K562 (cell line): ENCODE results near the gene MOSPD3. TPM values are rescaled to one million over a fixed set of nuclear protein-coding genes. Genes with fewer than 3 reads are reported as not detected.

Experiments used
- ATAC-seq: fragments of 200-7000 bp; cut with Tn5 transposase; 3 replicates; pipeline ENCODE4 v1.9.1; 2020; ENCODE audit warnings: moderate library complexity
- BruUV-seq: library from RNA; stranded (reverse); fragments of 400-500 nt; replicated peaks from 2 replicates; lab custom pipeline; 2021; lab: Mats Ljungman, UMichigan
- CTCF ChIA-PET: fragments of 300-600 bp; formaldehyde crosslinking; extraction: SDS; loops from one replicate; lab custom pipeline; 2021; ENCODE audit warnings: low intra/inter-chr PET ratio; lab: Yijun Ruan, JAX
- POLR2A ChIA-PET: fragments of 300-600, 350-650 bp; sonication (Branson Sonifier 250); formaldehyde crosslinking; extraction: SDS; loops from one replicate; lab custom pipeline; 2021; ENCODE audit warnings: antibody characterized with exemption, inconsistent platforms; lab: Yijun Ruan, JAX
- DNase-seq, 4 experiments: peaks; one replicate each; pipeline versions ENCODE4 v3.0.0 to v3.0.0-alpha.2; 2011 to 2018; ENCODE audit warnings: low spot score in 3 of 4, mixed read lengths in 3 of 4; ENCODE audit errors: extremely low read depth in 1 of 4
- FAIRE-seq: peaks from 2 replicates; lab custom pipeline; 2011; peaks lifted over from hg19 to GRCh38; lab: Jason Lieb, UNC
- H2AFZ ChIP-seq: 2 replicates; pipeline ENCODE4 v1.6.0; 2011; ENCODE audit warnings: low read depth, low read length, control low read depth, inconsistent platforms
- H3K27ac ChIP-seq: fragments of 200-600 bp; 3 replicates; pipeline ENCODE4 v1.8.0; 2011; ENCODE audit warnings: low read depth, mild to moderate bottlenecking, control low read depth, inconsistent platforms, low read length, moderate library complexity, mixed read lengths; ENCODE audit errors: extremely low read depth
- H3K27me3 ChIP-seq, 2 experiments: fragments of 300-600 bp in 1 of 2; 2 replicates in 1 of 2; 3 replicates in 1 of 2; pipeline versions ENCODE4 v1.6.0 to v1.8.0; 2011; ENCODE audit warnings: inconsistent platforms in 2 of 2, low read length in 2 of 2, mild to moderate bottlenecking in 1 of 2, mixed read lengths in 1 of 2, moderate library complexity in 1 of 2; ENCODE audit not compliant: control insufficient read depth in 2 of 2, insufficient read depth in 2 of 2
- H3K36me3 ChIP-seq: fragments of 300-600 bp; 3 replicates; pipeline ENCODE4 v1.8.0; 2011; ENCODE audit warnings: mild to moderate bottlenecking, low read length, inconsistent platforms; ENCODE audit not compliant: control insufficient read depth, insufficient read depth
- H3K4me1 ChIP-seq, 2 experiments: fragments of 200-600 bp in 1 of 2; replicated peaks in 1 of 2; 2 replicates in 1 of 2; 3 replicates in 1 of 2; pipeline versions ENCODE4 v1.5.1 to v1.8.0; 2011; ENCODE audit warnings: inconsistent platforms in 2 of 2, low read length in 2 of 2, mild to moderate bottlenecking in 1 of 2, mixed read lengths in 1 of 2, moderate library complexity in 1 of 2; ENCODE audit not compliant: control insufficient read depth in 2 of 2, insufficient read depth in 2 of 2
- H3K4me2 ChIP-seq: 2 replicates; pipeline ENCODE4 v1.6.1; 2011; ENCODE audit warnings: low read length, control low read depth, inconsistent platforms, mixed read lengths; ENCODE audit not compliant: insufficient read depth
- H3K4me3 ChIP-seq: fragments of 200-600 bp; sonication (generic), shearing (Covaris generic); 2 replicates; pipeline ENCODE4 v1.5.1; 2016; ENCODE audit warnings: control low read depth, inconsistent platforms
- H3K79me2 ChIP-seq: fragments of 200-600 bp; 3 replicates; pipeline ENCODE4 v1.8.0; 2011; ENCODE audit warnings: low read length, inconsistent platforms; ENCODE audit not compliant: control insufficient read depth, insufficient read depth
- H3K9ac ChIP-seq, 2 experiments: 2 replicates each; pipeline versions ENCODE4 v1.6.0 to v1.6.1; 2011; ENCODE audit warnings: low read depth in 2 of 2, low read length in 2 of 2, control low read depth in 1 of 2, inconsistent platforms in 1 of 2, mild to moderate bottlenecking in 1 of 2, mixed read lengths in 1 of 2; ENCODE audit not compliant: insufficient read depth in 1 of 2
- H3K9me1 ChIP-seq: one replicate; pipeline ENCODE4 v1.6.0; 2011; ENCODE audit warnings: inconsistent platforms, mild to moderate bottlenecking, low read length, moderate library complexity; ENCODE audit not compliant: control insufficient read depth, insufficient read depth
- H3K9me3 ChIP-seq: replicated peaks from 2 replicates; pipeline ENCODE4 v1.5.1; 2011; ENCODE audit warnings: low read depth, low read length, inconsistent platforms; ENCODE audit not compliant: control insufficient read depth, insufficient read depth
- H4K20me1 ChIP-seq: replicated peaks from 2 replicates; pipeline ENCODE4 v1.6.1; 2011; ENCODE audit warnings: low read length, inconsistent platforms, mixed read lengths; ENCODE audit not compliant: control insufficient read depth, insufficient read depth
- CREBBP ChIP-seq: IDR thresholded peaks from one replicate; pipeline ENCODE4 v1.6.1; 2012; ENCODE audit warnings: low read depth, mild to moderate bottlenecking, control low read depth, inconsistent platforms, low read length
- E2F6 ChIP-seq, 2 experiments: IDR thresholded peaks; 2 replicates each; pipeline ENCODE4 v1.6.1; 2011; ENCODE audit warnings: borderline replicate concordance in 1 of 2, control low read depth in 1 of 2, low read depth in 1 of 2, low read length in 1 of 2, mild to moderate bottlenecking in 1 of 2, mixed read lengths in 1 of 2, moderate library complexity in 1 of 2; ENCODE audit not compliant: insufficient read depth in 1 of 2, insufficient read length in 1 of 2, poor library complexity in 1 of 2, severe bottlenecking in 1 of 2; ENCODE audit errors: extremely low read depth in 1 of 2
- GABPB1 ChIP-seq: sonication (generic); formaldehyde crosslinking; IDR thresholded peaks from 2 replicates; pipeline ENCODE4 v1.8.0; 2022; ENCODE audit warnings: mild to moderate bottlenecking, missing genetic modification reagents
- KDM5B ChIP-seq: fragments of 200-600 bp; sonication (generic); IDR thresholded peaks from 2 replicates; pipeline ENCODE4 v1.6.1; 2012; ENCODE audit warnings: low read depth, mild to moderate bottlenecking, moderate library complexity, low read length, control low read depth, inconsistent platforms; ENCODE audit not compliant: insufficient replicate concordance
- MYC ChIP-seq, 2 experiments: fragments of 250-450 bp in 1 of 2; sonication (Bioruptor Pico) in 1 of 2; IDR thresholded peaks; 2 replicates each; pipeline versions ENCODE4 v1.5.1 to v1.6.1; 2012 to 2021; ENCODE audit warnings: low read depth in 2 of 2, borderline replicate concordance in 1 of 2, improper control_type of control experiment in 1 of 2, low read length in 1 of 2, mild to moderate bottlenecking in 1 of 2, moderate library complexity in 1 of 2
- PCBP1 ChIP-seq: fragments of 200-400 bp; formaldehyde crosslinking; IDR thresholded peaks from 2 replicates; pipeline ENCODE4 v1.6.1; 2018; ENCODE audit warnings: mild to moderate bottlenecking, low read depth, low read length; ENCODE audit not compliant: poor library complexity, severe bottlenecking
- PTTG1 ChIP-seq: fragments of 450-650 bp; IDR thresholded peaks from 2 replicates; pipeline ENCODE4 v1.6.1; 2016; ENCODE audit warnings: low read depth, mild to moderate bottlenecking, missing genetic modification characterization, missing compliant biosample characterization
- ZBTB7A ChIP-seq: IDR thresholded peaks from 2 replicates; pipeline ENCODE4 v1.6.1; 2011; ENCODE audit warnings: low read depth, mild to moderate bottlenecking, low read length, moderate library complexity, borderline replicate concordance; ENCODE audit not compliant: control insufficient read depth
- ZFPM2 ChIP-seq: fragments of 250-450 bp; sonication (Bioruptor Pico); IDR thresholded peaks from 2 replicates; pipeline ENCODE4 v1.5.1; 2022; ENCODE audit warnings: mild to moderate bottlenecking
- ZNF121 ChIP-seq: sonication (generic); formaldehyde crosslinking; conservative IDR thresholded peaks from 2 replicates; pipeline ENCODE4 v1.8.0; 2022; ENCODE audit warnings: missing genetic modification reagents
- ZNF212 ChIP-seq: fragments of 450-650 bp; formaldehyde crosslinking; IDR thresholded peaks from 2 replicates; pipeline ENCODE4 v1.4.0; 2020; ENCODE audit warnings: mild to moderate bottlenecking
- ZNF263 ChIP-seq: sonication (generic); formaldehyde crosslinking; IDR thresholded peaks from 2 replicates; pipeline ENCODE4 v1.8.0; 2022; ENCODE audit warnings: mild to moderate bottlenecking, missing genetic modification reagents, borderline replicate concordance
- WGBS: fragments of 100-300 bp; shearing (Covaris generic); methylation state at CpG from one replicate; pipeline ENCODE4 v1.1.6; 2016; ENCODE audit warnings: low coverage, mixed read lengths; ENCODE audit not compliant: insufficient coverage; ENCODE audit errors: missing lambda C conversion rate; 5-methylcytosine and 5-hydroxymethylcytosine counted together
- in situ Hi-C: fragments of 300-500 bp; cut with MboI; formaldehyde crosslinking; loops from 4 replicates; pipeline ENCODE4 v1.15.0; 2018; ENCODE audit warnings: inconsistent platforms, mixed read lengths
- intact Hi-C: fragments of 100-400 bp; cut with micrococcal nuclease; formaldehyde crosslinking; loops from 2 replicates; pipeline ENCODE4 v1.14.2; 2022
- polyA plus RNA-seq, 8 experiments: library from polyadenylated mRNA; depleted of rRNA in 4 of 8; stranded (reverse) in 5 of 8; unstranded in 3 of 8; fragments of >200 nt; fragmentation: Nextera tagmentation in 2 of 8; fragmentation: Illumina TruSeq in 1 of 8; extraction: Ambion mirVana in 2 of 8; extraction: Trizol in 1 of 8; gene quantifications; 2 replicates each; pipeline versions ENCODE4 v1.2.1 to v1.2.3, GENCODE V29; 2011 to 2014; ENCODE audit warnings: inconsistent platforms in 1 of 8, missing spikeins in 1 of 8
- total RNA-seq, 7 experiments: library from RNA; depleted of rRNA in 6 of 7; stranded (reverse); fragments of >200 nt in 6 of 7; fragmentation: Illumina TruSeq in 2 of 7; extraction: Trizol in 2 of 7; gene quantifications; 2 replicates each; pipeline versions ENCODE4 v1.2.1 to v1.2.3, GENCODE V29; 2011 to 2021; ENCODE audit warnings: low replicate concordance in 1 of 7

The MOSPD3 gene
- total and polyA plus RNA-seq, 9 of the 15 experiments (the other 6 are each of a cell fraction or from before 2014, with no cell fraction given): 1.4 to 32.1 (median 7.3) TPM

- peaks cover 5% of the 10 kb centered on the region; the same call in 1 of the 3 replicates for H3K79me2 ChIP-seq
- ChIA-PET POLR2A (no interaction called here), CTCF (no interaction called here)
- no peak for FAIRE-seq
- BruUV-seq: no TSS peak
- TF ChIP-seq PTTG1 (tag): no peak
- no peak for TF ChIP-seq ZNF212 (CRISPR knock-in tag)
- no peaks in the 10 kb centered on the region for H3K9me3 ChIP-seq
- H3K4me2 ChIP-seq: no peak overlapping the region
- H4K20me1 ChIP-seq: no peaks in the 10 kb centered on the region
- 68% methylated on average over 9 of the region's 9 CpGs for WGBS
- peaks cover 31 to 57% of the 10 kb centered on the region in 2 experiments for H3K4me1 ChIP-seq
- no peak for ATAC-seq
- no peak overlapping the region for H2AFZ ChIP-seq
- H3K4me3 ChIP-seq: no peak overlapping the region
- no peak for DNase-seq
- in situ Hi-C loops: no loop called here
- intact Hi-C loops: no loop called here
- H3K9me1 ChIP-seq: peaks cover 5% of the 10 kb centered on the region
- no peaks in the 10 kb centered on the region for H3K36me3 ChIP-seq
- H3K27ac ChIP-seq: no peak overlapping the region
- no peaks in the 10 kb centered on the region for H3K27me3 ChIP-seq
- no peak overlapping the region for H3K9ac ChIP-seq
These were observed 11.7 kb upstream of the MOSPD3 start for GRCh38 chr7:100600730-100601038.

GRCh38 chr7:100602889-100603725 lies 9.2 kb upstream of the MOSPD3 start:
- Histone ChIP-seq H3K9me3 (no peaks in the 10 kb centered on the region), H3K27me3 (no peaks in the 10 kb centered on the region), H3K79me2 (peaks cover 5% of the 10 kb centered on the region; the same call in 1 of the 3 replicates), H4K20me1 (no peaks in the 10 kb centered on the region), H3K9me1 (peaks cover 5% of the 10 kb centered on the region), H3K4me1 (peaks cover 35 to 65% of the 10 kb centered on the region in 2 experiments), H3K4me2 (peak overlapping the region; percentile 89), H3K36me3 (no peaks in the 10 kb centered on the region), H3K27ac (peak overlapping the region; percentile 54; the same call in 2 of the 3 replicates), H3K9ac (peak overlapping the region; percentile 23 to 89; a peak in 1 of 4 replicates), H2AFZ (peak overlapping the region; percentile 95), H3K4me3 (peak overlapping the region; percentile 58)
- DNase-seq (peak; percentile 58 to 74 (median 63)), ATAC-seq (0 out of 3 replicates have a peak, but pooled peaks have one; percentile 3), FAIRE-seq (no peak)
- in situ Hi-C loops (no loop called here), intact Hi-C loops (no loop called here)
- ChIA-PET CTCF (no interaction called here), POLR2A (interaction anchor here (0.6 to 1.6 kb wide), 8 partner anchors 9 to 117 kb away, joined by 3 to 7 read pairs (median 3); partner anchors contain the start of genes EPO, FBXO24, LRCH4 and MOSPD3)
- no TSS peak for BruUV-seq
- 21% methylated on average over 14 of the region's 21 CpGs for WGBS
- TF ChIP-seq MYC (IDR thresholded peaks at IDR 0.05; ENCODE audit: low read depth, low read length) (0 out of 2 replicates have a peak, but pooled peaks have one; percentile 36), MYC (CRISPR knock-in tag; IDR thresholded peaks at IDR 0.05; ENCODE audit: borderline replicate concordance, low read depth) (no peak), GABPB1 (no peak), CREBBP (no peak), ZNF263 (CRISPR knock-in tag) (peak; percentile 23; the same call in 1 of the 2 replicates), KDM5B (peak; percentile 28), ZBTB7A (0 out of 2 replicates have a peak, but pooled peaks have one; percentile 23), PCBP1 (no peak), ZNF121 (CRISPR knock-in tag) (no peak), ZFPM2 (CRISPR knock-in tag) (no peak), E2F6 (IDR thresholded peaks at IDR 0.05; ENCODE audit: borderline replicate concordance in 1 of 2, extremely low read depth in 1 of 2, insufficient read depth in 1 of 2, insufficient read length in 1 of 2, low read depth in 1 of 2, low read length in 1 of 2, poor library complexity in 1 of 2, severe bottlenecking in 1 of 2) (peak; percentile 36 to 68)
